Stimulated activated CD8-positive, alpha-beta memory T cell treated with anti-CD3 and anti-CD28 coated beads, Interleukin-15, amount 100 ng/mL, for 1 hour (primary cell): ENCODE measurements around the gene CORO2A.
"Not testable (repeated sequence)": the region's sequence is repeated elsewhere in the genome, so short reads cannot be mapped to it uniquely, and the experiment has no call there.

Experiments used
- DNase-seq: peaks from one replicate; pipeline ENCODE4 v3.0.0-alpha.2; 2020; ENCODE audit warnings: low read depth

The CORO2A gene

GRCh38 chr9:98191671-98192502 is 550 bp downstream of the CORO2A start:
- peak; percentile 2 for DNase-seq

DNA sequence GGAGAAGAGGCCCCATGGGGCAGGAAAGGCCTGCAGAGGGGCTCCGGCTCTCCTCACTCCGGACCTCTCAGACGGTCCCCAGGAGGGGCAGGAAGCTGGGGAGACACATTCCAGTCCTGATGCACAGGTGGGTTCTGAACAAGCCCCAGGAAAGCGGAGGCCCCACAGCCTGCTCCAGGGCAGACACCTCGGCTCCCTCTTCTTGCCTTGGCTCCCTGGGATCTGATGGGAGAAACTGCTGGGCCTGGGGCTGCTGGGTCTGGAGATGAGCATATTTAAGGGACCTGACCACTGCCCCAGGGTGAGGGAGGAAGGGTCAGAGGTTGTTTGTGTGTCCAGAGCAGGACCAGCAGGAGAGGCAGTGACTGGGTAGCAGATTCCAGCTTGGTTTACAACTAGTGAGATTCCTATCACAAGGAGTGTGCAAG is 1.2 kb downstream of the CORO2A start:
- DNase-seq = no peak

DNA sequence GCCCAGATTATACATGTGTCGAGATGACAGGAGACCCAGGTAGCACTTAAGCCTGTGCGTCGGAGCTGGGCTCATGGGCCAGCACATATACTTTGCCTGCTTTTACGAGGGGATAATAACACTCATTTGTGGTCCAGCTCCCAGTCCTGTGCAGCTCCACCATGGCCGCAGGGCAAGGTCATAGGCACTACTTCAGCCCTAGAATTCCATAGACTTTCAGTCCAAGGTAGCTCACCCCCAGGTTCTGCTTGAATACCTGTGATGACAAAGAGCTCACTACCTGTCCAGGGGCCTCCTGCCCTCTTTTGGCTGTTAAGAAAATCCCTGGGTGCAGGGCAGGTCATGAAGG is 1.7 kb downstream of the CORO2A start:
- no peak for DNase-seq

DNA sequence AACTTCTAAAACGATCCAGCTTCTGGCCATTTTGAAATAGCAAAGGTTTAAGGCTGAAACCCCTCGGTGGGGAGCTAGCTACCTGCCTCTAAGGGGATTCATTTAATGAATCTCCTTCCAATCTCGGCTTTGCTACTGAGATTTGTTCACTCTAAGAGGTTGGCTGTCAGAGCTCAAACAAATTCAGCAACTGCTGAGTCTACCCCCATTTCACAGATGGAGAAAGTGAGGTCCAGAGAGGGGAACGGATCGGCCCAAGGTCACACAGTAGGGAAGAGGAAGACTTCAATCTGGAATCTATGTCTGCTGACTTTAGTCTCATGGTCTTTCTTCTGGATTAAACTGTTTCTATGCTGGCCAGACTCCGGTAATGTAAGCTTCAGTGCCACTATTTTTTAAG is 3.0 kb downstream of the CORO2A start:
- DNase-seq = no peak

DNA sequence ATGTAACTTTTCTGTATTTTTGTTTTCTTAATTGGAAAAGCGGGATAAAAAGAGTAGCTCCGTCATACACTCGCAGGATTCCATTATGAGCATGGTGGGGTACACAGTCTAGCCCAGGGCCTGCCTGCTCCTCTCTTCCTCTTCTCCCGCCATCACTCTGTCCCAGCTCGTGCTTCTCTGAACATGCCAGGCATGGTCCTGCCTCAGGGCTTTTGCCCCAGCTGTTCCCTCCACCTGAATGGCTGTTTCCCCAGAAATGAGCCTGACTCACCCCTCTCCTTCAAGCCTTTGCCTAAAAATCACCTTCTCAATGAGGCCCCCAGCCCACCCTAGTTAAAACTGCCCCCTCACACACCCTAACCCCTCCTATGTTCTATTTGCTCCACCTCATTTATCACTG is 4.5 kb downstream of the CORO2A start:
- DNase-seq = no peak

DNA sequence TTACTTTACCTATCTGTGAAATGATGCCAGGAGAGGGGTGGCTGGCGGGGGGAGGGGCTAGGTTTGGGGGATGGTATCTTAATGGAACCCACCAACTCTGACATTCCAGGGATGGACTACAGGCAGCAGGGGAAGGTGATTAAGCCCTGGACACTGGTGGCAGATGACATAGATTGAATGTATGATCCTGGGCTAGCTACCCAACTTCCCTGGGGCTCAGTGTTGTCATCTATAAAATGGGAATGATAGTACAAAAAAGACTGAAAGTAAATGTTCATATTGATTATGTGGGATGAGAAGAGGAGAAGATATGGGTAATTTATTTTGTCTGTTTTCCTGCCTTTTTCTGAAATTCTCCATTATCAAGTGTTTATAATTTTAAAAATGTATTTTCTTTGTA is 6.2 kb downstream of the CORO2A start:
- no peak for DNase-seq

- no peak for DNase-seq
Measured at GRCh38 chr9:98185611-98186171, 6.7 kb downstream of the CORO2A start.

GRCh38 chr9:98185021-98185567 is 7.3 kb downstream of the CORO2A start:
- DNase-seq = no peak

GRCh38 chr9:98184326-98184725 is 8.1 kb downstream of the CORO2A start:
- no peak for DNase-seq

DNA sequence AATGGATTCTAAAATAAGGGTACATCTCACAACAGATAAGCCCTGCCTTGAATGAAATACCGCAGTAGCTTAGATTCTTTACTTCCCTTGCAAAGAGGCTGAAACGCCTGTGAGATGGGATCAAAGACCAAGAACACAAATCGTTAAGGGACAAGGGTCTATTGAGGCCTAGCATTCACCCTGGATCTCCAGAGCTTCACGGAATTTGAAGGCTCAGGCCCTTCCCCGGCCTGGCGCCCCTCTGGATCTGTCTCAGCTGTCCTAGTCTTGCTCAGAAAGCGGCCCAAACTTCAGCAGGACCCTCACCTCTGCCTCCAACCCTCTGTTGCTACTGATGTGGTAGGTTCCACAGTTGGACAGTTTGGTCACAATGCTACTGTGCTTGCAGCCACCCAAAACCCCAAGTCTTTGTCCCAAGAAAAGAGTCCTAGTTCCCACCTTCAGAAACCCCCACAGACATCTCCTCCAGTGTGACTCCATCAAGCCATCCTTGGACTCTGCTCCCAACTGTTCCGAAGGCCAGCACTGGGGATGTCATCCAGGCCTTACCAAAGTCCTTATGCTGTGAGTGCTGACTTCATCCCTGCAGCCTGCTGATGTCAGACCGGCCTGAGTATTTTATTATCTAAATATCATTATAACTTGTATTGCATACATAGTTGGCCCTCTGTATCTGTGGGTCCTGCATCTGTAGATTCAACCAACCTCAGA is 9.4 kb downstream of the CORO2A start:
- DNase-seq = no peak

DNA sequence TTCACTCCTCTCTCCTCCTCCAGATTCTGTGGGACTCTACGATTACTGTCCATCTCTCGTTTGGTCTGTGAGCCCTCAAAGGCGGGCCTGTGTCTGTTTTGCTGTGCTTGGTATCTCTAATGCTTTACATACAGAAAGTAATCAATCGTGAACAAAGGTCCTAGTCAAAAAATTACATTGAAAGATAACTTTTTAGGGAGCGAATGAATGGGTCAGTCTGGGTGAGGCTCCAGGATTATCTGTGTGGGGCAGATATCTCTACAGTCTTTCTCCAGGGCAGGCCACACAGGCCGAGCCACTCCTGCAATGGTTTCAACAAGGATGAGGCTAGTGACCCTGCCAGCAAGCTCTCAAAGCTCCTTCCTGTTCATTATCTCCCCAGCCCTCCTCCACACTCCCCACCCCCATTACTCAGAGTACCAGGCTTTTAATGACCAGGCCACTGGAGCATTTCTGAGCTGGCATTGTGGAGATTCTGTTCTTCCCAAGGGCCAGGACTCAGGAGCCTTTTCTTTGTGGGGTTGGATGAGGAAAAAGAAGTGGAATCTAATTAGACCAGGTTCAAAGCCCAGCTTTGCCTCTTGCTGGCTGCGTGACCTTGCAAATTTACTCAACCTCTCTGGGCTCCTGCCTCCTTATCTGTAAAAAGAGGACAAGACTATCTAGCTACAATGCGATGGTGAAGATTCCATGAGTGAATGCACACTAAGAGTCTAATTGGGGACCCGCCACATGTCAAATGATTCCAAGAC is 10.2 kb downstream of the CORO2A start:
- no peak for DNase-seq

DNA sequence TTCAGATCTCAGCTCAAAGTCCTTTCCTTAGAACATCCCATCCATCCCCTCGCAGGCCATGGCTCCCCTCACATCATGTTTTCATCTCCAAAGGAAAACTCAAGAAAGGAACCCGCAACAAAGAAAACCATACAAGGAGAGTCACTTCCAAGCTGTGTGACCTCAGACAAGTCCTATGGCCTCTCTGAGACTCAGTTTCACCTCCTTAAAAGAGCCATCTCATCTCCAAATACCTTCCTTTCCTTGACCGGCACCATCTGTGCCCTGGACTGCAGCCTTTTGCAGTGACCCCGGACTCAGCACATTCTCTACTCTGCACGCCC is 10.7 kb downstream of the CORO2A start:
- DNase-seq = no peak

DNA sequence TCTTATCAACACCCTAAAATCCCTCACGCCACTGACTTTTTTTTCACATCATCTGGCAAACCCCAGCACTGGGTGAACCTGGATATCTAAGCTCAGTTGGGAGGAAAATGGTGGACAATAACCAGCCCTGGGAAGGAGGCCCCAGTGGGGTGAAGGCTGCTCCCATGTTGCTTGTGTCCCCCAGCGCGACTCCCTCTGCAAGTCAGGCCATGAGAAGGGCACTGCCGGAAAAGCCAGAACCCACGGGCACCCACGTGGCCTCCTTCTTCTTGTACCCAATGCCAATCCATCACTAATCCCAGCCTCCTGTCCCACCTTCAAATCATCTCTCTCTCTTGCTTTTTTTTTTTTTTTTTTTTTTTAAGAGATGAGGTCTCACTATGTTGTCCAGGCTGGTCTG is 11.4 kb downstream of the CORO2A start:
- no peak for DNase-seq

DNA sequence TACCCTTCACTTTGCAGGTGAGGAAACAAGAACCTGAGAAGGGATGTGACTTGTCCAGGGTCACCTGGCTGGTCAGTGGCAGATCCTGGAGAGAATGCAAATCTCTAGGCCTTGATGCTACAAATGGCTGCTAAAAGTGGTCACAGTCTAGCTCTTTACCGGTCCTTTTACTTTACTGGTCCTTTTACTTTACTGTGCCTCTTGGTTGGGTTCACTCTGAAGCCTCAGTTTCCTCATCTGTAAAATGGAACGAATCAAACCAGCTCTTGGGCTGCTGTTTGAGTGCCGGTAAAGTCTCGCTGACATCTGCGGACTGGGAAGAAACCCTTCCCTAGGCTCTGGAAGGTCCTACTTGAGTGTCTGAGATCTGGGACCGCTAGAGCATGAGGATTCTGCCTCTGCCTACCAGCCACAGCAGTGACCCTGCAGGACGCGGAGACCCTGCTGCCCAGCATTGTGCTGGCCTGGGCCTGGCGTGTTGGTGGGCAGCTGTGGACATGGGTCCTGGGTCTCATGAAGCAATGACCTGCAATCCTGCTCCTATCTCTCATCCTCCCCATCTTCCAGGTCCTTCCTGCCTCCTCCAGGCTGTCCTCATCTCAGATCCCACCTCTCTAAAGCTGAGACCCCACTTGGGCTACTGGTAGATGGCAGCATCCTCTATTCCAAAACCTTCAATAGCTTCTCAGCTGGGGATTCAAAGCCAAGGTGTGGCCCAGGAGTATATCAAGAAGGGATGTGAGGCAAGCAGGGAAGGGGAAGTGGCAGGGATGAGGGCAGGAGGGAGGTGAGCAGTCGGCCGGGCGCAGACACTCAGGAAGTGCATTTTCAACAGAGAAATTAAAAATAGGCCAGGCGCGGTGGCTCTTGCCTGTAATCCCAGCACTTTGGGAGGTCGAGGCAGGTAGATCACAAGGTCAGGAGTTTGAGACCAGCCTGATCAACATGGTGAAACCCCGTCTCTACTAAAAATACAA is 13.3 kb downstream of the CORO2A start:
- no peak for DNase-seq

GRCh38 chr9:98176391-98177259 is 15.8 kb downstream of the CORO2A start:
- DNase-seq = no peak

DNA sequence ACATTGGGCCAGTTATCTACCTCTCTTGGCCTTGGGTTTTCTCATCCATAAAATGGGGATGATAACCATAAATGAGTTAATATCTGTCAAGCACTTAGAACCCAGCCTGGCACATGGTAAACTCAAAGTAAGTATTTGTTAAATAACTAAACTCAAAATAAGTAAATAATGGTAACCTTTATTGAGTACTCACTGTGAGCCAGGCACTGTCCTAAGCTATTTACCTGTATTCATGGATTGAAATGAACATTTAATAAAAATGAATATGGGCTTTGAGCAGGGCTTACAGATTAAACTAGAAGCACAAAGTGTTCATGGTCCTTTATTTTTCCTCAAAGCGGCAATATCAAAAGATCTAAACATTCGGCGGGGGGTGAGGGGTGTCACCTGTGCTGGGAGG is 16.7 kb downstream of the CORO2A start:
- DNase-seq = no peak

GRCh38 chr9:98175028-98175569 is 17.3 kb downstream of the CORO2A start:
- DNase-seq = no peak

GRCh38 chr9:98174502-98174918 is 17.9 kb downstream of the CORO2A start:
- DNase-seq = not testable (repeated sequence)

GRCh38 chr9:98173181-98173580 is 19.3 kb downstream of the CORO2A start:
- no peak for DNase-seq

DNA sequence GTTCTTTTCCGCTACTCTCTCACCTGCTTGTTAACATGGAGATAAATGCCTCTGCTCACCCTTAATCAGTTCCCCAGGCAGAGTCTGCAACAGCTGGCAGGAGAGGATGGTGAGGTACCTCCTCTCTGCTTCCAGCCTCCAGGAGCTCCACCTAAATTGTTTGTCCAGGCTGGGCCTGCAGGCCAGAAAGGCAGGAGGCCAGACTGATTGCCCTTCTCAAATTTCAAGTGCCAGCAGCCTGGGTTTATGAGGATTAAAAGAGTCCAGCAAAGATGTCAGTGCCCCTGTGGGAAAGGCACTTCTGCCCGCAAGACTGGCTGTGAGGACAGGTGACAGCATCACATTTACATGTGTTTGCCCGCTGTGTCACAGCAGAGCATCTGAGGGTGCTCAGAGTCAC is 19.8 kb downstream of the CORO2A start:
- no peak for DNase-seq
